Stimulated activated CD4-positive, alpha-beta T cell treated with anti-CD3 and anti-CD28 coated beads, Interleukin-4, amount 100 ng/mL, for 48 hours (primary cell): ENCODE results near the gene CTRB2.

Experiments
- DNase-seq, 2 donors: peaks; one replicate each; pipeline ENCODE4 v3.0.0-alpha.2; 2020; ENCODE audit warnings: low read depth in 2 of 2

The CTRB2 gene

DNA sequence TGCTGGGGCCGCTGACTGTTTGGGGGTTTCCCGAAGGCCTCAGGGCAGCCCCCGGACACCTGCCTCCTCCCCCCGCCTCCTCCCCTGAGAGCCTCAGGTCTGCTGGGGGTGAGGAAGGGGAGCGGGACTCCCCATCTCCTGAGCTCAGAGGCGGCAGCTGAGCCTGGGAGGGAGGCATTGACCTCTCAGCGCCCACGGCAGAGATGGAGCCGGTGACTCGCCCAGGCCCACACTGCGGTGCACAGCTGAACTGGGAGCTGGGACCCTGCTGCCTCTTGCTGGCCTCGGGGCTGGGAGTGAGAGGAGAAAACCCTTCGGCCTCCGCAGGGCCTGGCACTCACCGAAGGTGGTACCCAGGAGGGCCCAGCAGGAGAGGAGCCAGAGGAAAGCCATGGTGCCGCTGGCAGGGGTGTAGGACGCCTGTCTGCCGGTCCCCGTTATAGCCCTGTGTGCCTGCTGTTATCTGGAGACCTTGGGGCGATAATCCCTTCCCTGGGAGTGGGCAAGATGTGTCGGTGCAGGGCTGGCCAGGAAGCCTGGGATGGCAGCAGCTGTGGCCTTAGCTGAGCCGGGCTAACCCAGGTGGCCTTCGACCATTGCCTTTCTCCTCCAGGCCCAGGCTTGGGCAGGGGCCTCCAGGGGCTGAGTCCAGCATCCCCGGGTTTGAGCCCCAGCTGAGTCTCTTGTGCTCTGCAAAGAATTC is at the start of gene CTRB2:
CTRB2 (minus strand) TSS at position 413 of the 703 bp plus-strand sequence; CDS start at position 393, 20 bp downstream.
- DNase-seq, result no peak

GRCh38 chr16:75256059-75256571 is 49.2 kb upstream of the CTRB2 start:
- DNase-seq, result no peak

GRCh38 chr16:75254359-75254837 is 47.4 kb upstream of the CTRB2 start:
- no peak for DNase-seq

GRCh38 chr16:75252946-75253911 is 46.3 kb upstream of the CTRB2 start:
- DNase-seq, result no peak

DNA sequence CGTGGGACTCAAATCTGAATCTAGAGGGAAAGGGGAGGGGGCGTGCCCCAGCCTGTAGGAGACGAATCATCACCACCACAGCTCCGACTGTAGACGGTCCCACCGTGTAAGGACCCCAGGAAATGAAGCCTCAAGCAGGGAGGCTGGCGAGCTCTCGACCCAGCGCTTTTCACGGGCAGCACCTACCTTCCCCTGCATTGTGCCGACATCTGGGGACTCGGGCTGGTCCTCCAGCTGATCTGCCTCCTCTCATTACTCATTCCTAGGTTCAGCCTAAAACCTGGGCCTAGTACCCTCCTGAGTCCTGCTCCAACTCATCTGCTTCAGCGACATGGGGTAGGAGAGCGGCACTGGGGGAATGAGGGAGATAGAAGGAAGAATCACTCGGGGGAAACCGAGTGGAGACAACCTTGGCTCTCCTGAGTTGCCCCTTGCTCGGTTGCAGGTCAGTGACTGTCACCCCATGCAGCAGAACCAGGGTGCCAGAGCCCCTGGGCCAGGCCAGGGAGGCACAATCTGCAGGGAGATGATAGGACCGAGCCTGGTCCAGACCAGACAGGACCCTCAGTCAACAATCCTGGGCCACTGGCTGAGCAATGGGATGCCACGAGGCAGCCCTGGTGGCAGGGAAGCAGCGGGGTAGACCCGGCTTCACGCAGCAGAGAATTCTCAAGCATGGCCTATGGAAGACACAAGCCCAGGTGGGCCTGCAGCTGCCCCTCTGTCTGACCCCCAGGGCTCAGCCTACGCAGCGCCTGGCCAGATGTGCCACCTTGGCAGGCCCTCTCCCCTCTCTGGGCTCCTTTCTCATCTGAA is 45.3 kb upstream of the CTRB2 start:
- no peak for DNase-seq

GRCh38 chr16:75251280-75252048 is 44.5 kb upstream of the CTRB2 start, which contains the start of gene BCAR1:
BCAR1 (minus strand) TSS chr16:75251624; CDS start chr16:75251482, 142 bp downstream.
- no peak for DNase-seq

GRCh38 chr16:75250809-75251279 is 43.9 kb upstream of the CTRB2 start:
- DNase-seq, result no peak

DNA sequence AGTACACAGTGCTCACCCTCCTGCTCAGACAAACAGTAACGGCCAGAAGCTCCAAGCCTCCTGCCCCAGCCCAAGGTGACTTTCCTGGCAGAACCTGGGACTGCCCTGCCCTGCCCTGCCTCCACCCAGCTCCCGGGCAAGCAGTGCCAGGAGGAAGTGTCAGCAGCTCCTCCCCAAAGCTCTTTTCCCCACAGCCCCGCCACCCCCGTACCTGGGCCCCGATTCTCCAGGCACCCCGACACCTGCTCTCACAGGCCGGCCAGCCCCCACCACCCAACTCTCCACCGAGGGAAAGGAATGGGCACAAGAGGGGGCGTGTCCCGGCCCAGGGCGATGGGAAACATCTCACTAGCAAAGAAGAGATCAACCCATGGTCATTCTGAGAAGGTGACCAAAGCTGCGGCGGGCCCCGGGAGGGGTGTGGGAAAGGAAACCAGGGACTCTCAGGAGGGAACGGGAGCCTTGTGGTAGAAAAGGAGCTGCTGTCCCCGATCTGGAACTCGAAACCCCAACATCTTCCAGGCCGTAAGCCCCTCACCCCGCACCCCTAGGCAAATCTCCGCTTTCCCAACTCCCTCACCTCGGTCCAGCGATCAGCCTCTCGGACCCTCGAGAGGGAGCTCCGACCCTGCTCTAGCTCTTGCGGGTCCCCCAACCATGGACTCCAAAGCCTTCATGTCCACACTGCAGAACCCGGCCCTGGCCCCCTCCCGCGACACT is 43.3 kb upstream of the CTRB2 start:
- no peak for DNase-seq

DNA sequence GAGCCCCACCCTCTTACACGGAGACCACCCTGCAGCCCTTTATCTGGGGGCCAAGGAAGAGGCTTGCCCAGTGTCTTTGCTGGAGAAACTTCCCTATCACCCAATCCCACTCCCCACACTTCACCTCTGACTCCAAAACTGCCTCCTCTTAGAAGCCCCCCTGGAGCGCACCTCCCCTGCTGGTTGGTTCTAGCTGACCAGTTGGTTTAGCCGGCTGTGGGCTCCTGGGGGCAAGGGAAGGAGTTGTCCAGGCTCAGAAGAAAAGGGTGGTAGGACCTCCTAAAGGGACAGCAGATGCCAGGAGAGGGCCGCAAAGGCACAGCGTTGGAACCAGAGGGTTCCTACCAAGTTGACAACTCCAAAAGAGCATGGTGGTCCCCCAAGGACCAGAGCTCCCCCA is 42.5 kb upstream of the CTRB2 start:
- DNase-seq, result no peak

DNA sequence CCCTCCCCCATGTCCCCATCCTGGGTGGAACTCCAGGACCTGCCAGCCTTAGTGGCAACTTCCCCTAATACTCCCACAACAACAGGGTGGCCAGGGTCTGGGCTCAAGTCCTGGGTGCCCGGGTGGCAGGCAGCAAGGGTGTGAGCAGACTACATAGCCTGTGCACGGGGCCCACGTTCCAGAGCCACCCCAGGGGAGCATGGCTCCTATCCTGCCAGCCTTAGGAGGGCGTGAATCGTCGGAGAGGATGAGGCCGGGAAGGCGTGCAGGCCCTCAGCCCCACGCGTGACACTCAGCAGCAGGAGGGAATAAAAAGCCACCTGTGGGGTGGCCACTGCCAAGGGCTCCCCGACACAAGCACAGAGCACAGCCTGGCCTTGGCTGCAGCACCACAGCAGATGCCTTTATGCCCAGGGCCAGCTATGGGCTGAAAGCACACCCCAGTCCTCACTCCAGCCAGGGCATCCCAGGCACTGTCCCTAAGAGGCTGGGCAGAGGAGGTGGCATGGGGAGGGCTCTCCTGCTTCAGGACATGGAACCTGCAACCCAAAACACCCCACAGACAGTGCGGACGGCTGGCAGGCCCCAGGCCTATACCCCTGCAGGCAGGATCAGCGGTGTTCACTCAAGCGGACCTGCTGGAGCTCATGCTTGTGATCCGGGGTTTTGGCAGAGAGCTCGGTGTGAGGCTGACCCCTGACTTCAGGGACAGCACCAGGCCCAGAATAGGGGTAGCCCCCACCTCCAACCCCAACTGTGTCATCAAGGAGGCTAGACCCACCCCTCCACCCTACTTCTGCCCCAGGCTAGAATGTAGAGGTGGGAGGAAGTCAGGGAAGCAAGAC is 41.8 kb upstream of the CTRB2 start:
- no peak for DNase-seq

DNA sequence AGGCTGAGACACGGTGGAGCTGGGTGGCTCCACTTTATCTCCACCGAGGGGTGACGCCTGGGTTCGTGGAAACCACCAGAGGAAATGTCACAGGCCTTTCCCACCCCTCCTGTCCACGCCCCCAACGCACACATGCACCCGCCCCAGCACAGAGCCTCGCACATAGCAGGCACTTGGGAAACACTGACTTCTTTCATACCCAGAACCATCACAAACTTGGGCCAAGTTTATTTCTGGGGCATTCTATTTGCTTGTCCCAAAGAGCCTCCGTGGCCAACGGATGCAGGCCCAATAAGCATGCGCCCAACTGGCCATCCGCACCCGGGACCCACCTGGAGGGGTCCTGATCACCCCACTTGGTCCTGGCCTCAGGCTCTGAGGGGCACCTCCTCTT is 41.2 kb upstream of the CTRB2 start:
- no peak for DNase-seq

DNA sequence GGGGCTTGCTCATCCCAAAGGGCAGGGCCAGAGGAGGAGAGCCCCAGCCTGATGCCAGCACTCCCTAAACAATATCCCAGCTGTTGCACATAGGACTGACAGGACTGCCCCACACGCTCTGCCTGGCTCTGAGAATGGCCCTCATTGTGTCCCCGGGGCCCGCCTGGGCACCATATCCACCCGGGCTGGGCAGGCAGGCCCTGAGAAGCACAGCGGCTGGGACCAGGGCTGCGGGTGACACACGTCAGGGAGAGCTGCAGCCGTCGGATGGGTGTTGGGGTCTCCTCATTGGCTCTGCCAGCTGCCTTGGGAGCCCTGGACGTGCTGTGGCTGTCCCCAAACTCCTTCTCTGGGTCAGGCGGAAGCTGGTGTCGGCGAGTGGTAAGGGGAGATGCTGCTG is 40.3 kb upstream of the CTRB2 start:
- no peak for DNase-seq

DNA sequence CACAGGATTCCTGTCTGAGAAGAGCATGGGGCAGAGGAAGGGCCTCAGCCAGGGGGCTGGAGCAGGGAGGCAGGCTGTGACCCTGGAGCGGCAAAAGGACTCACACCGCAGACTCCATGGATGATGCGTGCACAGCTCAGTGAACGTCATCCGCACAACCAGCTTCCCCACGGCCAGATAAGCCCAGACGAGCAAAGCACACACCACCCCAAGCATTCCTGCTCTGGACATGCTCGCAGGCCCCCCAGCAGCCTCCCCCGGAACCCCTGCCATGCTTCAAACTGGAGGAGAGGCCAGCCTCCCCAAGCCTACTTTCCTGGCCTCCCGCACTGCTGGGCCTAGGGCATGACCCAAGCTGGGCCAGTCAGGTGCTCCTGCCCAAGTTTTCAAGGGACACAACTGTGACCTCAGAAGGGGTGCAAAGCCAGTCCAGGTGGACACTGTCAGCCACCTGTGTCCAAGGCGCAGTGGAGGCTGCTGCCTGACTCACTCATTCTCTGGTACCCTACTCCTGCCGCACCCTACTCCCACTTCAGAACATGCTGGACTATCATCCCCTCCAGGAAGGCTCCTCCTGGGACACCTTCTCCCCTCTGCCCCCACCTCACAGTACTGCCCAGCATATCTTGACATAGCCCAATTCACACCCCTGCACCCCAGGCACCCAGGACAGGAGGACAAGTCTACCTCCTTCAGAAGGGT is 39.7 kb upstream of the CTRB2 start:
- no peak for DNase-seq

DNA sequence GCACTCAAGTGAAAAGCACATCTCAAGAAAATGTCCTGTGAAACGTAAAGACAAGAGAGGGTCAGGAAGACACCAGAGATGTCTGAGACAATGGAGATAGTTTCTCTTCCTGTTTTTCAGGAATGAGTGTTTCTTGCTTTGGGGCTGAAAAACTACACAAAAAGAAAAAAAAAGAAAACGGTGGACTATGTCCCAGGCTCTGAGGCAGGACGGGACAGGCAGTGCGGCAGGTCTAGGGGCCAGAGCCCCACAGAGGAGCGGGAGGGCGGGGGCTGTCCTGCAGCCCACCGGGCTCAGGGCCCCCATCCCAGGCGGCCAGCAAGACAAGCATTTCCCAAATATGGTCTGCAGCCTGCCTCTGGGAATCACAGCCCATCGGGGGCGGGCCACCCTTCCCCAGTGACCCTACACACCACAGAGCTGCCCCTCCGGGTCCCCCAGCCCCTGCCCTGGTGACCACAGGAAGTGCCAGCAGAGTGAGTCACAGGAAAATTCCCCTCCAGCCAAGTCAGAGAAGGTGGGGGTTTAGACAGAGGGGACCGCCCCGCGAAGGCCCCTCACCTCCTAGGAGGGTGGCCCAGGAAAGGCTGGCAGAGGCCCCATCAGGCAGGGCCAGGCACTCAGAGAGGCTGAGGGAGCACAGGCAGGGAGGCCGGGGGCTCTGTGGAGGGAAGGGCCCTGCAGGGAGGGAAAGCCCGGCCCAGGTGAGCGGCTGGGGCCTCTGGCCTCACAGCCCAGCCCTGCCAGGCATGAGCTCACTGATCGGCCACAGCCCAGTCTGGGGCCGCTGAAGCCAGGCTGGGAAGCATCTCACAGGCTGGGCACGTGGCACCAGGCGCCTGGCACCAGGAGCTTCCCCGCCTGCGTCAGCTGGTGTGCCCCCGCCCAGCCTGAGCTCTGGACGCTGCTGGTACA is 38.1 kb upstream of the CTRB2 start:
- no peak for DNase-seq

DNA sequence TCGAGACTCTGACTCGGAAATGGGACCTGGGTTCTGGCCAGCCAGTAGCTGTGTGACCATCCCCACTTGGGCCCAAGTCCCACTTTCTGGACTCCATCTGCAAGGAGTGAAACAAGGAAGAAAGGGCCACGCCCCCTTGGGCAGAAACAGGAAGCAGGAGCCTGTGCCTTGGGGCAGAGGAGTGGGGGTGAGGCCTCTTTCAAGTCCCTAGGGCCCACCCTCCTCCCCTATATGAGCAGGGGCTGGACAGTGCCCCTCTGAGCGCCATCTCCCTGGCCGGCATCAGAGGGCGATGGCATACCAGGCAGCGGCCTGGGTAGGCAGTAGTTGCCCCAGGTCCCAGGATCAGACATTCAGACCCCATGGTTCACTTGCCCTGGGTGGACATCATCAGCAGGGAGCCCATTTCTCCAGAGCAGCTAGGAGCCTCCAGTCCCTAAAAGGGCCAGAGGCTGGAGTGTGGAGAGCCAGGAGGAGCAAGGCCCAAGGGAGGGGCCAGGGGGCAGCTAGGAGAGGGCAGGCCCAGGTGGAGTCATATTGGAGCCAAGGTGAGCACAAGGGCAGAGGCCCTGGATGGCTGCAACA is 37.4 kb upstream of the CTRB2 start:
- DNase-seq, result no peak

DNA sequence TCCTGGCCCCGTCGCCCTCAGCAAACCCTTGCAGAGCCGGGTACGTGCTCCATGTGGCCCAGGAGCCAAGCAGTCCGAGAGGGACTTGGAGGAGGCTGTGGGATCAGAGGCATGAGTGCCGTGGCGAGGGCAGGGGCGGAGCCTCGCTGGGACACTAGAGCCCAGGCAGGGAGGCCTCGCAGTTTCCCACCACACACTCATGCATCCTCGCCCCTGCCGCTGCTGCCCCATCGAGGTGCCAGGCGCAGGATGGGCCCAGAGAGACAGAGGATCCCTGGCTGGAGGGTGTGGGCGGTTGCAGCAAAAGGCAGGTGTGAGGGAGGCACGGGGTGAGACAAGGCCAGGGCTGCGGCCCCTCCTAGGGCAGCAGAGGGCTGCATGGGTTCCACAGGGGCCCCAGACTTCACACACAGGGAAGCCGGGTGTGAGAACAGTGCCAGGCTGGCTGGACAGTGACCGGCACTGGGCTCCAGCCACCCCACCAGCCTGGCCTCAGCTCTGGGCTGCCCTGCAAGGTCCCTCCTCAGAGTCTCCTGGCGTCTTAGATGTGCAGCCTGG is 36.8 kb upstream of the CTRB2 start:
- DNase-seq, result no peak
